Choroid plexus epithelial cell (primary cell): ENCODE measurements around the gene TRIM8.

ENCODE experiments used
- DNase-seq: peaks from one replicate; pipeline ENCODE4 v3.0.0-alpha.2; 2010; ENCODE audit warnings: low read depth
- H3K4me3 ChIP-seq: 2 replicates; pipeline ENCODE4 v1.5.1; 2011; ENCODE audit warnings: low read depth, mild to moderate bottlenecking, control low read depth, low read length, moderate library complexity
- CTCF ChIP-seq: conservative IDR thresholded peaks from 2 replicates; pipeline ENCODE4 v1.5.1; 2011; ENCODE audit warnings: low read depth, mild to moderate bottlenecking, control low read depth, inconsistent platforms, low read length, moderate library complexity

Gene TRIM8

GRCh38 chr10:102647443-102648268 is 3.4 kb downstream of the TRIM8 start:
- TF ChIP-seq CTCF: no peak
- no peak for DNase-seq
- peak overlapping the region; percentile 85 for H3K4me3 ChIP-seq

- no peak for DNase-seq
- no peak for TF ChIP-seq CTCF
- peak overlapping the region; percentile 10 for H3K4me3 ChIP-seq
Observed at GRCh38 chr10:102648269-102648888, 4.1 kb downstream of the TRIM8 start.

GRCh38 chr10:102648889-102649796 is 4.9 kb downstream of the TRIM8 start:
- no peak for TF ChIP-seq CTCF
- DNase-seq: no peak
- H3K4me3 ChIP-seq: no peak overlapping the region

- no peak overlapping the region for H3K4me3 ChIP-seq
- TF ChIP-seq CTCF: no peak
- DNase-seq: no peak
Observed at GRCh38 chr10:102649797-102650654, 5.7 kb downstream of the TRIM8 start.

GRCh38 chr10:102650655-102651454 is 6.6 kb downstream of the TRIM8 start:
- no peak for TF ChIP-seq CTCF
- DNase-seq: no peak
- H3K4me3 ChIP-seq: no peak overlapping the region
